ENCODE measurements around the gene ALCAM. TPM values are rescaled to one million over a fixed set of nuclear protein-coding genes. Genes with fewer than 3 reads are reported as not detected.

ALCAM gene
- total and polyA plus RNA-seq, 2 of the 8 experiments (the other 6 are each of a cell fraction or from before 2014, with no cell fraction given) = 10.8 to 33.0 TPM

DNA sequence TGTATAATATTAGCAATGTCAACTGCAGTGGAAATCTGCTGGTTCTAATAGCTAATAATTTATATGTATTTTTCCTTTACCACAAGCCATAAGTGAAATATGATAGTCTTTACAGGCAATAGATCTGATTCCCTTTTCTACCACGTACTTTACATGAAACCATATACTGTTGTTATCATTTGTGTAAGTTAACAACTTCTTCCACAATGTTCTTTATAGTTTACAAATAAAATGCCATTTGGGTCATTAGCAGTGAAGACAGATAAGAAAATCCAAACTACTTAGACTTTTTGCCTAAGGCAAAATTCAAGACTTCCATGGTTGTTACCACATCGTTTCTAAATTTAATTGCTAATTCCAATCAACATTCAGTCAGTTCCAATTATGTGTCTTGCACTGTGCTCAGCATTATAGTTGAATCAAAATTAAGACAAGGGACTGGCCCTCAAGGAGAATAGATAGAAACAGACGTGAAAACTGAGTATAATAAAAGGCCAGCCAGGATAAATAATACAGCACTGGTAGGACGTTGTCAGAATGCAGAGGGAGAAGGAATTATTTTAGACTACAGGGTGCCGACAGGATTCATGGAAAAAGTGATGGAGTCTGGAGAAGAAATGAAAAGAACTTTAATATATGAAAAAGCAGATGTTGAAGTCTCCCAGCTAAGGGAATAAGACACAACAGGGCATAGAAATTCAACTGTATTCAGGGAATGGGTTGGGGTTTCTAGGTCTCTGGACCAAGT is 249.8 kb downstream of the ALCAM start (continued):
- TF ChIP-seq, protein P1, sequence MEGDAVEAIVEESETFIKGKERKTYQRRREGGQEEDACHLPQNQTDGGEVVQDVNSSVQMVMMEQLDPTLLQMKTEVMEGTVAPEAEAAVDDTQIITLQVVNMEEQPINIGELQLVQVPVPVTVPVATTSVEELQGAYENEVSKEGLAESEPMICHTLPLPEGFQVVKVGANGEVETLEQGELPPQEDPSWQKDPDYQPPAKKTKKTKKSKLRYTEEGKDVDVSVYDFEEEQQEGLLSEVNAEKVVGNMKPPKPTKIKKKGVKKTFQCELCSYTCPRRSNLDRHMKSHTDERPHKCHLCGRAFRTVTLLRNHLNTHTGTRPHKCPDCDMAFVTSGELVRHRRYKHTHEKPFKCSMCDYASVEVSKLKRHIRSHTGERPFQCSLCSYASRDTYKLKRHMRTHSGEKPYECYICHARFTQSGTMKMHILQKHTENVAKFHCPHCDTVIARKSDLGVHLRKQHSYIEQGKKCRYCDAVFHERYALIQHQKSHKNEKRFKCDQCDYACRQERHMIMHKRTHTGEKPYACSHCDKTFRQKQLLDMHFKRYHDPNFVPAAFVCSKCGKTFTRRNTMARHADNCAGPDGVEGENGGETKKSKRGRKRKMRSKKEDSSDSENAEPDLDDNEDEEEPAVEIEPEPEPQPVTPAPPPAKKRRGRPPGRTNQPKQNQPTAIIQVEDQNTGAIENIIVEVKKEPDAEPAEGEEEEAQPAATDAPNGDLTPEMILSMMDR (IDR thresholded peaks at IDR 0.05; ENCODE audit: control extremely low read depth in 1 of 3, insufficient read depth in 1 of 3, low read depth in 1 of 3, low read length in 3 of 3) = no peak

Data from H1 (cell line).